ENCODE results near the gene DDRGK1.
A peak's percentile ranks its signal among the peaks of the same experiment; 100 is the strongest.

DDRGK1 gene

GRCh38 chr20:3180319-3180718 is 24.2 kb downstream of the DDRGK1 start:
- no peak for DNase-seq

GRCh38 chr20:3177746-3178485 is 26.6 kb downstream of the DDRGK1 start:
- DNase-seq: no peak

- no peak for DNase-seq
Observed at GRCh38 chr20:3175270-3175669, 29.2 kb downstream of the DDRGK1 start.

- no peak for DNase-seq
Observed at GRCh38 chr20:3174442-3175261, 29.8 kb downstream of the DDRGK1 start.

GRCh38 chr20:3173610-3174441 is 30.7 kb downstream of the DDRGK1 start:
- peak; percentile 51 for DNase-seq

GRCh38 chr20:3172933-3173609 is 31.4 kb downstream of the DDRGK1 start, which contains the start of gene LZTS3:
TSS of gene LZTS3 (minus strand) at chr20:3173549. CDS start at chr20:3167163, 6,386 bp downstream.
- DNase-seq: no peak

- DNase-seq: no peak
Observed at GRCh38 chr20:3172126-3172932, 32.2 kb downstream of the DDRGK1 start.

- no peak for DNase-seq
Observed at GRCh38 chr20:3171391-3172125, 32.9 kb downstream of the DDRGK1 start.

- no peak for DNase-seq
Observed at GRCh38 chr20:3168829-3169590, 35.5 kb downstream of the DDRGK1 start.

- DNase-seq: no peak
Observed at GRCh38 chr20:3168079-3168828, 36.2 kb downstream of the DDRGK1 start.

GRCh38 chr20:3167738-3168078 is 36.8 kb downstream of the DDRGK1 start:
- no peak for DNase-seq

- no peak for DNase-seq
Observed at GRCh38 chr20:3166913-3167342, 37.6 kb downstream of the DDRGK1 start.

- DNase-seq: no peak
Observed at GRCh38 chr20:3166338-3166912, 38.1 kb downstream of the DDRGK1 start.

GRCh38 chr20:3165473-3166337 is 38.8 kb downstream of the DDRGK1 start:
- DNase-seq: peak; percentile 53

GRCh38 chr20:3164763-3165410 is 39.6 kb downstream of the DDRGK1 start:
- DNase-seq: no peak

- no peak for DNase-seq
Observed at GRCh38 chr20:3164043-3164762, 40.3 kb downstream of the DDRGK1 start.

Measured in NCI-H187 treated with DMSO at 0.1 percent for 48 hours (cell line).